GM10847 (cell line): ENCODE data around the gene FUT8.

Experiments
- POLR2A ChIP-seq: IDR thresholded peaks from 2 replicates; pipeline ENCODE4 v1.6.1; 2011; ENCODE audit not compliant: insufficient read length; ENCODE audit errors: extremely low read depth

The FUT8 gene

GRCh38 chr14:65496178-65496993 is 83.9 kb downstream of the FUT8 start:
- no peak for TF ChIP-seq POLR2A

DNA sequence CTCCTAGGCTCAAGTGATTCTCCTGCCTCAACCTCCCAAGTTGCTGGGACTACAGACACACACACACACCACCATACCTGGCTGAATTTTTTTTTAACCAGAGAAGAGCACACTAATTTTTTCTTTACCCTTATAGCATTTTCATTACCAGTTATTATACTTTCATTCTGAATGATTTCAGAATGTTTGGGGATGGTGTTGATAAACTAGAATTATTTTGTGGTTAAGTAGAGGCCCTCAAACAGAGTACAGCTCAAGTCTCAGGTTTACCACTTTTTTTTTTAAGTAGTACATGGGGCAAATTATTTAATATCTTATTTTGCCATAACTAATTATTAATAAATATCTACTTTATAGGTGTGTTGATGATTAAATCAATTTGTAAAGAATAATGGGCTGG is 86.6 kb downstream of the FUT8 start:
- no peak for TF ChIP-seq POLR2A

DNA sequence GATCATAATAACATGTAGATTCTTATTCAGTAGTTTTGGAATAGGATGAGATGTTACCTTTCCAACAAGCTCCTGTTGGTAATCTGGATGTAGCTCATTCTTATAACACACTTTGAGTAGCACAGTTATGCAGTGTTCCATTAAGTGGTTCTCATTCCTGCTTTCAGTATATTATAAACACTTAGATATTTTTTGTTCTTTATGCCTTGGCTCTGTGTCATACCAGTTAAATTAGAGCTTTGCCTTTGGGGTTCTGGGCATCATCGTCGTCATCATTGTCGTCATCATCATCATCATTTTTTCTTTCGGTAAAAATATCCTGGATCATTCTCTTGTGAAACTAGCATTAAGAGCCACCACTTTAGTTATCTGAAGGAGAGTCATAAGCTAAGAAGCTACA is 87.5 kb downstream of the FUT8 start:
- TF ChIP-seq POLR2A, result no peak

DNA sequence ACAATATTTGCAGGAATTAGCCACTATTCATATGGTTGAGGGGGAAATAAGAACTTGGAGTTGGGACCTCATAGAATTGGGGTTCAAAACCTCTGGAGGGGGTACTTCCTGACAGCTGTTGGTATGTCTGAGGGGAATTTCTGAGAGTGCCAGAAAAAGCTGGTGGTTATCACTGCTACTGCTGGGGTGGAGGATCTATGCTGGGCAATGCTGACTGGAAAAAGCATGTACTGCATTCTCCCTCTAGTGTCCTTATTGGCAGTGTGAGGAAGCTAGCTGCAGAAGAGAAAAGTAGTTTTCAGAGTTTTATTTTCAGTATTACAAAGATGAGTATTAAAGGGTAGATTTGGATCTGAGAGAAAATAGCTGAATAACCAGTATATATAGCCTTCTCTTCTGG is 88.8 kb downstream of the FUT8 start:
- no peak for TF ChIP-seq POLR2A

DNA sequence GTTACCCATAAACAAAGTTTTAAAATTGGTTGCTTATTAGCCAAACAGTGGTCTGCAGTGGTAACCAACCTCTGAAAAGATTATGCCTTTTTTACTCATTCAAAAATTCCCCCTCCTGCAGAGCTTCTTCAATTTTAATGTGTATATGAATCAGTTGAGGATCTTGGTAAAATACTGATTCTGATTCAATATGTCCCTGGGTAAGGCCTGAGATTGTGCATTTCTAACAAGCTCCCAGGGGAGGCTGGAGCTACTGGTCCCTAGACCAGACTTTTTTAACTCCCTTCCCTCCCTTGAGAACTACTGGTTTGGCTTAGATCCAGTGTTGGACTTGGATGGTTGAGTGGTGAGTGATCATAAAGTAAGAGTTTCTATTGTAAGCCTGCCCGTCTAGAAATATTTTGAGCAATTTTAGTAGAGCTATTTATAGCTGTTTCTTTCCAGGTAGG is 90.2 kb downstream of the FUT8 start:
- no peak for TF ChIP-seq POLR2A

DNA sequence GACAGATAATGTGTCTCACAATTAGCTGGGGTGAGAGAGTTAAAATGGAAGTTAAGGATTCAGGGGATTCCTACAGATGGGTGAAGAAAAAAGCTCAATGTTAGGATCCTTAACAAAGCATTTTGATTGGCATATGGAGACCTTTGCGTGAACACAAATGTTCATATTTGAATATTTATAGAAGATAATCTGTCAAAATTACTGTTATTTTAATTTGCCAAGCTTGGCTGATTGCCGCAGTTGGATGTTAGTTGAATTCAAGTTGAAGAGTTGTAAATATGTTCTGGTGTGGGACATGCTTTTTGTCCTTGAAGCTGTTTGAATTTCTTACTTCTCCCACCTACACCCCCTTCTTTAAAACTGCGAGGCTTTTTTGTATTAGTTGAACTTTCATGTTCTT is 91.2 kb downstream of the FUT8 start:
- no peak for TF ChIP-seq POLR2A

DNA sequence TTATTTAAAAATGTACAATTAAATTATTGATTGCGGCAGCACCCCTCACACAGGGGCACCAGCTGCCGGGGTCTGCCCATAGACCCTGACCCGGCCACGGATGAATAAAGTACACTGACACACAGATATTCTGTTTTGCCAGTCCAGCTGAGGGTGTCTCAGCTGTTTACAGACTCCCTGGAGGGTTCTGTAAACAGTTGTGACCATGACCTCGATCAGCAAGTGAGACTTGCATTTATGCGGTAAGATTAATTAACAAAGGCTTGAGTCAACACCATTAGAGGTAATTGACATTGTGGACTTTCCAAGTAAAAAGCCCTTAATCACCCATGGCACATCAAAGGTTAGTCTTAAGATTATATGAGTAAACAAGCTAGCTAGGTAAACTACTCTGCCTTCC is 94.3 kb downstream of the FUT8 start:
- no peak for TF ChIP-seq POLR2A

DNA sequence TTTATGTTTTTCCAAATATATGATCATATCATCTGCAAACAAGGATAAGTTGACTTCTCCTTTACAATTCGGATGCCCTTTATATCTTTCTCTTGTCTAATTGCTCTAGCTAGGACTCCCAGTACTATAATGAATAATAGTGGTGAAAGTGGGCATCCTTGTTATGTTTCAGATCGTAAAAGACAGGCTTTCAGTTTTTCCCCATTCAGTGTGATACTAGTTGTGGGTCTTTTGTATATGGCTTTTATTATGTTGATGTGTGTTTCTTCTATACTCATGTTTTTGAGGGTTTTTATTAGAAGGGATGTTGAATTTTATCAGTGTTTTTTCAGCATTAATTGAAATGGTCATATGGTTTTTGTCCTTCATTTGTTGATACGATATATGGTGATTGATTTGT is 97.3 kb downstream of the FUT8 start:
- TF ChIP-seq POLR2A, result no peak

GRCh38 chr14:65513671-65514070 is 101.1 kb downstream of the FUT8 start:
- TF ChIP-seq POLR2A, result no peak

- no peak for TF ChIP-seq POLR2A
Measured at GRCh38 chr14:65517635-65518542, 105.4 kb downstream of the FUT8 start.

DNA sequence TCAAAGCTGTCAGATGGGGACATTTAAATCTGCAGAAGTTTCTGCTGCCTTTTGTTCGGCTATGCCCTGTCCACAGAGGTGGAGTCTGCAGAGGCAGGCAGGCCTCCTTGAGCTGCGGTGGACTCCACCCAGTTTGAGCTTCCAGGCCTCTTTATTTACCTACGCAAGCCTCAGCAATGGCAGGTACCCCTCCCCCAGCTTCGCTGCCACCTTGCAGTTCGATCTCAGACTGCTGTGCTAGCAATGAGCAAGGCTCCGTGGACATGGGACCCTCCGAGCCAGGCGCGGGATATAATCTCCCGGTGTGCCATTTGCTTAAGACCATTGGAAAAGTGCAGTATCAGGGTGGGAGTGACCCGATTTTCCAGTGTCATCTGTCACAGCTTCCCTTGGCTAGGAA is 115.5 kb downstream of the FUT8 start:
- no peak for TF ChIP-seq POLR2A

DNA sequence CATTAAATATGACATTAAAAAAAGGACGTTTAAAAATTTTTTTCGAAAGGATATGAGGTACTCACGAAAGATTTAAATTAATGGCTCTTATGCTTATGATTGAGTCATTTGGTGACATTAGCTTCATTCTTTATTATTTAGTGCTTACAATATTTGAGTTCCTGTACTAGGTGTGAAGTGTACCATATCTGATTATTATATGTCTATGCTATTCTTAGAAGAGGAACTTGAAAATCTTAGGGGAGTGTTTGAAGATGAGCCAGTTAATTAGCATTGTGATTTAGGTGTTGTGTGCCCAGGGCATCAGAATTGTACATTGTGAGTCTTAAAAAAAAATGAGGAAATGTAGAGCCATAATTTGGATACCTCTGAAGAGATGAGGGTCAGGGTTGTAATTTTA is 118.6 kb downstream of the FUT8 start:
- TF ChIP-seq POLR2A, result no peak

GRCh38 chr14:65533736-65534404 is 121.3 kb downstream of the FUT8 start:
- no peak for TF ChIP-seq POLR2A

DNA sequence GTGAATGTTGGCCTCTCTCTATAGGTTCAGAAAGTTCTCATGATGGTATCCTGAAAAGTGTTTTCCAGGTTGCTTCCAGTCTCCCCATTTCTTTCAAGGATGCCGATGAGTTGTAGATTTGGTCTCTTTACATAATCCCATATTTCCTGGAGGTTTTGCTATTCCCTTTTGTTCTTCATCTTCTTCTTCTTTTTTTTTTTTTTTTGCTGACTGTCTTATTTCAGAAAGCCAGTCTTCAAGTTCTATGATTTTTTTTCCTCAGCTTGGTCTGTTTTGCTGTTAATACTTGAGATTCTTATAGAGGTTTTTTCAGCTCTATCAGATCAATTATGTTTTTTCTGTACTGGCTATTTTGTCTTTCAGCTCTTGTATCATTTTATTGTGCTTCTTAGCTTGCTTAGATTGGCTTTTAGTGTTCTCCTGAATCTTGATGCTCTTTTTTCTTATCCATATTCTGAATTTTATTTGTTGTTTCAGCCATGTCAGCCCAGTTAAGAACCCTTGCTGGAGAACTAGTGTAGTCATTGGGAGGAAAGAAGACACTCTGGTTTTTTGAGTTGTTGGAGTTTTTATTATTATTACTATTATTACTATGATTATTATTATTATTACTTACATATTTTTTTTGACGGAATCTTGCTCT is 124.4 kb downstream of the FUT8 start:
- no peak for TF ChIP-seq POLR2A

GRCh38 chr14:65548878-65549277 is 136.3 kb downstream of the FUT8 start:
- TF ChIP-seq POLR2A, result no peak

- no peak for TF ChIP-seq POLR2A
Measured at GRCh38 chr14:65549429-65549828, 136.9 kb downstream of the FUT8 start.
